ENCODE measurements around the gene KLK7.
"Not testable (repeated sequence)": the region's sequence is repeated elsewhere in the genome, so short reads cannot be mapped to it uniquely, and the experiment has no call there.

KLK7 gene

DNA sequence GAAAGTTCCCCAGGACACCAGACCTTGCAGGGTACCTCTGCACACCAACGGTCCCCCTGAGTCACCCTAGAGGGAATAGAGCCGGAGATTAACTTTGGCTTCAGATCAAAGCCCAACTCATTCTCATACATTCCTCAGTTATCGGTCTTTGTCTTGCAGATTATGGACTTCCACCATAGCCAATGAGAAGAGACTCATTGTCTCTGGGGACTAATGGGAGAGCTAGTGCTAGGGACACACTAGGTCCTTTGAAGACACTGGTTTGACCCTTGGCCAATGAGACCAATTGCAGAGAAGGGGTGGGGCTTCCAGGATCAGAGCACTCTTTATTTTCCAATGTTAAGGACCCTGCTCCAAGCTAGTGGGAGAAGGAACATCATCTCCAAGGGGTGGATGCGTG, 6.1 kb downstream of the KLK7 start:
- Histone ChIP-seq H3K36me3 (no peaks in the 10 kb centered on the region), H3K4me3 (no peak overlapping the region), H3K27ac (no peak overlapping the region), H3K27me3 (peaks cover 0 to 34% of the 10 kb centered on the region in 2 donors), H3K9me3 (no peaks in the 10 kb centered on the region), H3K4me1 (no peaks in the 10 kb centered on the region)
- intact Hi-C loops (cut with DNase I; ENCODE audit: low total_unique reads): no loop called here
- TF ChIP-seq, protein P1, sequence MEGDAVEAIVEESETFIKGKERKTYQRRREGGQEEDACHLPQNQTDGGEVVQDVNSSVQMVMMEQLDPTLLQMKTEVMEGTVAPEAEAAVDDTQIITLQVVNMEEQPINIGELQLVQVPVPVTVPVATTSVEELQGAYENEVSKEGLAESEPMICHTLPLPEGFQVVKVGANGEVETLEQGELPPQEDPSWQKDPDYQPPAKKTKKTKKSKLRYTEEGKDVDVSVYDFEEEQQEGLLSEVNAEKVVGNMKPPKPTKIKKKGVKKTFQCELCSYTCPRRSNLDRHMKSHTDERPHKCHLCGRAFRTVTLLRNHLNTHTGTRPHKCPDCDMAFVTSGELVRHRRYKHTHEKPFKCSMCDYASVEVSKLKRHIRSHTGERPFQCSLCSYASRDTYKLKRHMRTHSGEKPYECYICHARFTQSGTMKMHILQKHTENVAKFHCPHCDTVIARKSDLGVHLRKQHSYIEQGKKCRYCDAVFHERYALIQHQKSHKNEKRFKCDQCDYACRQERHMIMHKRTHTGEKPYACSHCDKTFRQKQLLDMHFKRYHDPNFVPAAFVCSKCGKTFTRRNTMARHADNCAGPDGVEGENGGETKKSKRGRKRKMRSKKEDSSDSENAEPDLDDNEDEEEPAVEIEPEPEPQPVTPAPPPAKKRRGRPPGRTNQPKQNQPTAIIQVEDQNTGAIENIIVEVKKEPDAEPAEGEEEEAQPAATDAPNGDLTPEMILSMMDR (IDR thresholded peaks at IDR 0.05): no peak
- no peak for DNase-seq

DNA sequence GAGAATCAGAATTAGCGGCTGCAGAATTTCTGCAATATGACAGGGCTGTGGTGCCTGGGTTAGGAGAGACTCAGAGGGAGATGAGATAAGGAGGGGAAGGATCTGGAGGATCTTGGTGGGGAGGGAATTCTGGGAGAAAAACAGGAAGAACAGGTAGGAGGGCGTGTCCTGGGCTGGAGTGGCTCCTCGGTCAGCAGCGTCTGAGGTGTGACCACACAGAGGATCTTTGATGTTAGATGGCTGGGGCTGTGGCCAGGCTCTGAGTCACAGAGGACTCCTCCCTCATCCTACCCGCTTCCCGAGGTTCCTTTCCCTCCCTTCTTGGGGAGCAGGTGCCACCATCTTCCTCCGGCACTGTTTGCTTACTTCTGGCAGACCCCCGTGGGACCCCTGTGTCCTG, 8.0 kb downstream of the KLK7 start:
- no peak for DNase-seq
- Histone ChIP-seq H3K4me1 (no peaks in the 10 kb centered on the region), H3K27me3 (peaks cover 0 to 26% of the 10 kb centered on the region in 2 donors), H3K36me3 (no peaks in the 10 kb centered on the region), H3K4me3 (no peak overlapping the region), H3K9me3 (no peaks in the 10 kb centered on the region), H3K27ac (no peak overlapping the region)
- TF ChIP-seq, protein P1 (IDR thresholded peaks at IDR 0.05): no peak
- intact Hi-C loops (cut with DNase I; ENCODE audit: low total_unique reads): no loop called here

DNA sequence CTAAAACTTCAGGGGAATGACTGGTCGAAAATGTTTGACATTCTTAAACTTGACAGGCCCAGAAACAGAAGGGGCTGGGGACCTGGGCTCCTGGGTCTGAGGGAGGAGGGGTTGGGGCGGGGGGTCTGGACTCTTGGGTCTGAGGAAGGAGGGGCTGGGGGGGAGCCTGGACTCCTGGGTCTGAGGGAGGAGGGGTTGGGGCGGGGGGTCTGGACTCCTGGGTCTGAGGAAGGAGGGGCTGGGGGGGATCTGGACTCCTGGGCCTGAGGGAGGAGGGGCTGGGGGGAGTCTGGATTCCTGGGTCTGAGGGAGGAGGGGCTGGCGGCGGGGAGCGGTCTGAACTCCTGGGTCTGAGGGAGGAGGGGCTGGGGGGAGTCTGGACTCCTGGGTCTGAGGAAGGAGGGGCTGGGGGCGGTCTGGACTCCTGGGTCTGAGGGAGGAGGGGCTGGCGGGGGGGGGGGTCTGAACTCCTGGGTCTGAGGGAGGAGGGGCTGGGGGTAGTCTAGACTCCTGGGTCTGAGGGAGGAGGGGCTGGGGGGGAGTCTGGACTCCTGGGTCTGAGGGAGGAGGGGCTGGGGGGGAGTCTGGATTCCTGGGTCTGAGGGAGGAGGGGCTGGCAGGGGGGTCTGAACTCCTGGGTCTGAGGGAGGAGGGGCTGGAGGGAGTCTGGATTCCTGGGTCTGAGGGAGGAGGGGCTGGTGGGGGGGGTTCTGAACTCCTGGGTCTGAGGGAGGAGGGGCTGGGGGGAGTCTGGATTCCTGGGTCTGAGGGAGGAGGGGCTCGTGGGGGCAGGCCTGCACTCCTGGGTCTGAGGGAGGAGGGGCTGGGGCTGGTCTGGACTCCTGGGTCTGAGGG, 8.8 kb downstream of the KLK7 start:
- H3K9me3 ChIP-seq: no peaks in the 10 kb centered on the region
- intact Hi-C loops (cut with DNase I; ENCODE audit: low total_unique reads): no loop called here
- no peaks in the 10 kb centered on the region for H3K4me1 ChIP-seq
- H3K36me3 ChIP-seq: no peaks in the 10 kb centered on the region
- H3K4me3 ChIP-seq: no peak overlapping the region
- H3K27me3 ChIP-seq: peaks cover 0 to 19% of the 10 kb centered on the region in 2 donors
- no peak for DNase-seq
- no peak overlapping the region for H3K27ac ChIP-seq
- TF ChIP-seq, protein P1 (IDR thresholded peaks at IDR 0.05): no peak

DNA sequence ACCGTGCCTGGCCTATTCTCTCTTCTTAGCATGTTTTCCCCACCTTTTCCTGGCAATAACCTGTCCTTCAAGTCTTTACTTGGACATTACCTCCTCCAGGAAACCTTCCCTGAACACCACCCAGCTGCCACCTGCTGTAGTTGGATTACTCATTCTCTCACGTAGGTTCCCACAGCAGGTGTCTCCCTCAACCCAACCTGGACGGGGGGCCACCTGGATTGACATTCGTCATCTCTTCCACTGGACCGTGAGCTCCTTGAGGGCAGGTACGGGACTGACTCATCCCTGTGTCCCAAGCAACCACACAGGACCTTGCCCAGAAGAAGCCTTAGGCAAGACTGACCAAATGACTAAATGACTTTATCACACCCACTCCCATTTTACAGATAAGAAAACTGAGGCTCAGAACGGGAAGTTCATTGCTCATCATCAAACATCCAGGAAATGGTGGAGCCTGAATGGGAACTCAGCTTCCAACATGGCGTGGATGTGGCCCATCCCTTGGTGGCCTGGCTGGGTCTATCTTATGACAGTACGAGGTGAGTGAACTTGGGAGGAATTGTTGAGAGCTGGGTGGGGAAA, 10.8 kb downstream of the KLK7 start:
- no peak overlapping the region for H3K27ac ChIP-seq
- no peak overlapping the region for H3K4me3 ChIP-seq
- TF ChIP-seq, protein P1 (IDR thresholded peaks at IDR 0.05): no peak
- intact Hi-C loops (cut with DNase I; ENCODE audit: low total_unique reads): no loop called here
- DNase-seq: no peak
- no peaks in the 10 kb centered on the region for H3K36me3 ChIP-seq
- peaks cover 0 to 26% of the 10 kb centered on the region in 2 donors for H3K27me3 ChIP-seq
- no peaks in the 10 kb centered on the region for H3K9me3 ChIP-seq
- H3K4me1 ChIP-seq: no peaks in the 10 kb centered on the region

DNA sequence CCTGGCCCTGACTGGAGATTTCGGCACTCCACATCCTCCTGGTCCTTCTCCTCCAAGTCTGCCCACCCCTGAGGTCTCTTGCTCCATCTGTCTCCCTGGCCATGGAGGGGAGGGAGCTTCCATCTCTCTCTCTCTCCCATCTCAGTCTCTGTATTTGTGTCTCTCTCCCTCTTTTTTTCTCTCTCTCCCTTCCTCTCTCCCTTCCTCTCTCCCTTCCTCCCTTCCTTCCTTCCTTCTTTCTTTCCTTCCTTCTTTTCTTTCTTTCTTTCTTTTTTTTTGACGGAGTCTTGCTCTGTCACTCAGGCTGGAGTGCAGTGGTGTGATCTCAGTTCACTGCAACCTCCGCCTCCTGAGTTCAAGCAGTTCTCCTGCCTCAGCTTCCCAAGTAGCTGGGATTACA, 13.9 kb downstream of the KLK7 start:
- DNase-seq; H3K36me3 ChIP-seq; H3K4me3 ChIP-seq; H3K4me1 ChIP-seq; intact Hi-C loops (cut with DNase I; ENCODE audit: low total_unique reads); H3K9me3 ChIP-seq; H3K27ac ChIP-seq: not testable (repeated sequence)
- peaks cover 0 to 19% of the 10 kb centered on the region in 2 donors for H3K27me3 ChIP-seq

DNA sequence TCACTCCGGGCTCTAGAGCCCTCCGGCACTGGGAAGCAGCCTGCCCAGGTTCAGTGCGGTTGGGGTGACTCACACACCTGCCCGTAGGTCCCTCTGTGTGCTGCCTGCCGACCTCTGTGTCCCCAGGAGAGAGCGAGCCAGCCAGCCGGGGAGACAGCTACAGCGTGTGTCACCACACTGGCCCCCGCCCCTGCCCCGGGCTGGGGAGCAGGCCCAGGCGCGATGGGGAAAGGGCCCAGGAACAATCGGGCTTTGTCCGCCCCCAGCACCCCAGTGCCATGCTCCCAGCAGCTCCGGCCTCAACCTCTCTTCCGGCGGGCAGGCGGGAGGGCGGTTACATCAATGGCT, 14.3 kb downstream of the KLK7 start, which contains the start of gene KLK6:
KLK6 (minus strand) TSS at position 179 of the 348 bp plus-strand sequence. CDS start 1,487 bp downstream, outside the sequence.
- intact Hi-C loops (cut with DNase I; ENCODE audit: low total_unique reads): no loop called here
- Histone ChIP-seq H3K27me3 (peaks cover 0 to 19% of the 10 kb centered on the region in 2 donors), H3K4me1 (no peaks in the 10 kb centered on the region), H3K36me3 (no peaks in the 10 kb centered on the region), H3K27ac (no peak within 1 kb of the TSS), H3K4me3 (no peak within 1 kb of the TSS), H3K9me3 (no peaks in the 10 kb centered on the region)
- no peak for DNase-seq
- TF ChIP-seq, protein P1 (IDR thresholded peaks at IDR 0.05): no peak
